GM18909 (cell line): Measurements from ENCODE around the gene PTP4A2.

Experiments used
- ATAC-seq: cut with Tn5 transposase; IDR thresholded peaks from one replicate; pipeline ENCODE4 v1.9.1; 2021; ENCODE audit warnings: mild to moderate bottlenecking; ENCODE audit not compliant: unreplicated experiment, poor library complexity

The PTP4A2 gene

DNA sequence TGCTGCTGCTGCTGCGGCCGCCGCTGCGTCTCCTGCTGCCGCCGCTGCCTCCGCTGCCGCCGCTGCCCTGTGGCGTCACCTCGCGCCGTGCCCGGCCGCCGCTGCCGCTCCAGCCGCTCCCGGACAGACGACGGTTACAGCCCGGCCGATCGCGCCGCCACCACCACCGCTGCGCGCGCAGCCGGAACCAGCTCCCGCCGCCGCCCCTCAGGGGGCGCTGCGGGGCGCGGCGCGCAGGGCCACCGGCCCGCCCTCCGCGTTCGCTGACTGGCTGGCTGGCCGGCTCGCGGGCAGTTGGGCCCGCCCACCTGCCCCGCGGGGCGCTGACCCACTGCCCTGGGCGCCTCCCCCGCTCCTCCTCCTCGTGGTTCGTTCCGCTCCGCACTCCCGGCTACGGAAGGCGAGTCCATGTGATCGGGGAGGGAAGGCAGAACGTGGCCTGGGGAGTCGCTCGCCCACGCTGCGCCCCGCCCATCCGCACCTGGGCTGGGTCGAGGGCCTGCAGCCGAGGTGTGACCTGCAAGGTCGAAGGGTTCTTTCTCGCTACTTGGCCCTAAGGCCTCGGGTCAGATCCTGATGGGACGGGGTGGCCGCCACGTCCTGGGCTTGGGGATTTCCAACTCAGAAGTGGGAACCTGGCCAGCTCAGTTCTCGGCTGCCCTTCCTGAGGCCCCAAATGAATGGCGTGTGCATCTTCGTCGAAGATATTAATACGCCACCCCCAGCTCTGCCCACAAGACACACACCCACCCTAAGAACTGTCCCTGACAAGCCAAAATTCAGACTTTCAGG is at the start of gene PTP4A2:
PTP4A2 (minus strand) TSS at position 185 of the 792 bp plus-strand sequence. CDS start 19,303 bp downstream, outside the sequence.
- ATAC-seq: peak; percentile 82

DNA sequence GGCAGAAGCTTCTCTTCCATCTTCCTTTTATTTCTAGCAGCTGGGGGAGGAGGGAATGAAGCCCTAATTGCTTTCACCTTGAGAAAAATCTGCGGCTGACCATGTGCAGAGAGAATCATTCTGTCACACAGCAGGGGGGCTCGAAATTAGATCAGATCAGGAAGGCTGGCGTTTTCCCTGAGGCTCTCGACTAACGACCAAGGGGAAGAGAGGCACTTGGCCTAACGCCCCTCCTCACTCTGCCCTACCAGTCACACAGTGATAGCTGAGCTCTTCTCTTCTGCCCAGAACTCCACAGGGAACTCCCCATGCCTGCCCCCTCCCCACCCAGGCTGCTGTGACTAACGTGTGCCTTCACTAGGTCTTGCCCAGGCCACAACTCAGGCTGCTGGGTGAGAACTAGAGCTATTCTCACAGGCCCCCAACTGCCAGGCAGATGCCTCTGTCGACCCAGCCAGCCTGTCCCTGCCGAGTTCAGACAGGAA is 49.0 kb upstream of the PTP4A2 start:
- ATAC-seq: no peak

DNA sequence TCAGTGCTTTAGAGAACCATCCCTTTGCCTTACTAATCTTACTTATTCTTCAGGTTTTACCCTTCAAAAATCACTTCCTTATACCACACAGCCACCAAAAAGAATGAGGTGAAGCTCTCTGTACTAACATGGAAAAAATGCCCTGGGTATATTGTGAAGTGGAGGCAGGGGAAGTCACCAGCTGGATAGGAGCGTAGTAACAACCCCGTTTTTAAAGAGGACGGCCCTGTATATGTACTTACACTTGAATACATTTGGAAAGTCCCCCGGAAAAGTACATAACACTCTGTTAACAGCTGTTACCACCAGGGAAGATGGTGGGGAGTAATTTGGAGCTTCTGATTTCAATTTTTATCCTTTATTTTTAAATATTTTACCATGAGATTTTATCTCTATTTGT is 47.3 kb upstream of the PTP4A2 start:
- ATAC-seq: no peak

DNA sequence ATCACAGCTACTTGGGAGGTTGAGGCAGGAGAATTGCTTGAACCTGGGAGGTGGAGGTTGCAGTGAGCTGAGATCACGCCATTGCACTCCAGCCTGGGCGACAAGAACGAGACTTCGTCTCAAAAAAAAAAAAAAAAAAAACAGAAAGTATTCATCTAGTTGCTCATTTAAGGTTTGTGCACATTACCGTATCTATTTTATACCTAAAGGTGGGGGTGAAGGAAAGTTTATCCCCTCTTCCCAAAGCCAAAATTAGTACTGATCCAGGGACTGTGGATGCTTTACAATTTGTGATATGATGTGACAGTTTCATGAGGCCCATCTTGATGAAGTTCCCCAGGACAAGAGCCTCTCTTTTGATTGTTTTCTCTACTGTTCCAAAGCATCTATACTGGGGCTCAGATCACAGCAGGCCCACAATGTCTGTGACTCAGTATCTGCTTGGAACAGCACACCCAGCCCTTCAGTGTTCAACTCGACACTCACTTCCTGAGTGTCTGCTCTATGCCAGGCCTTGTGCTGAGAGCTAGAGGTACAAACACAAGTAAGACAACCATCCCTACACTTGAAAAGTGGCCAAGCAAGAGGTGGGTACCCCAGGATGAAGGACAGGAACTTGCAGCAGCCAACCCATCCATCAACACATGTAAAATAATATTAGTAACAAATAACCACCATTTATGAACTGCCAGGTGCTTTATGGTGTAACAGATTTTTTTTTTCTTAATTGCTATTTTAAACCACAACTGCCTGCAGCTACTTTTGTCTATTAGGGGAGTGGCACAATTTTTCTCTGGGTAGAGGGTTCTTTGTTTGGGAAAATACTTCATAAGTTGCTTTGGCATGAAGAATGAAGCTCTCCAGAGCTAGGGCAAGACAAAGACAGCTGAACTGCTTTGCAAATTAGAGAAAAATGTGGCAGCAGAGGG is 46.5 kb upstream of the PTP4A2 start:
- no peak for ATAC-seq

DNA sequence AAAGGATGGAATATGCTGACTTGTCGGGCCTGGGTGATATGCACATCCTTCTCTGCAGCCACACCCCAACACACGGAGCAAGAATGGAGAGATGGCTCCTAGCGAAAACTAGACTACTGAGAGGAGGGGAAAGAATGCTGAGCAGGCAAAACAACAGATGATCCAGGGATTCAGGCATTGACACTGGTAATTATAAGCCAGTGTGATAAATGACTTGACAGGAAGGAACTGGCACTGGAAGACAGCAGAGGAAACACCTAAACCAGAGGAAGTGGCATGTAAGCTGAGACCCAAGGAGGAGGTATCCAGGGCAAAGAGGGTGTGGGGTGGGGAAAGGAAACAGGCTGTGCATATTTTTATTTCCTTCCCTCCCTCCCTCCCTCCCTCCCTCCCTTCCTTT is 43.8 kb upstream of the PTP4A2 start:
- ATAC-seq: no peak

DNA sequence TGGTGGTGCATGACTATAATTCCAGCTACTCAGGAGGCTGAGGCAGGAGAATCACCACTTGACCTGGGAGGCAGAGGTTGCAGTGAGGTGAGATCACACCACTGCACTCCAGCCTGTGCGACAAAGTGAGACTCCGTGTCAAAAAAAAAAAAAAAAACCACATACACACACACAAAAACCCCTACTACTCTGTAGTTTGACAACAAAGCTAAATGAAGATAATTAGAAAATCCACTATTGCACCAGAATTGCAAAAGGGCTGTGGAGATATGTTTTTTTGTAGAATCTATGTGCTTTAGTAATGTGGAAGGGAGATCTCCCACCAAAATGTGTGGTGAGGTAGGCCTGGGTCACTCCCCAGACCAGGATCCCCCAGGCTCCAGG is 43.3 kb upstream of the PTP4A2 start:
- no peak for ATAC-seq

DNA sequence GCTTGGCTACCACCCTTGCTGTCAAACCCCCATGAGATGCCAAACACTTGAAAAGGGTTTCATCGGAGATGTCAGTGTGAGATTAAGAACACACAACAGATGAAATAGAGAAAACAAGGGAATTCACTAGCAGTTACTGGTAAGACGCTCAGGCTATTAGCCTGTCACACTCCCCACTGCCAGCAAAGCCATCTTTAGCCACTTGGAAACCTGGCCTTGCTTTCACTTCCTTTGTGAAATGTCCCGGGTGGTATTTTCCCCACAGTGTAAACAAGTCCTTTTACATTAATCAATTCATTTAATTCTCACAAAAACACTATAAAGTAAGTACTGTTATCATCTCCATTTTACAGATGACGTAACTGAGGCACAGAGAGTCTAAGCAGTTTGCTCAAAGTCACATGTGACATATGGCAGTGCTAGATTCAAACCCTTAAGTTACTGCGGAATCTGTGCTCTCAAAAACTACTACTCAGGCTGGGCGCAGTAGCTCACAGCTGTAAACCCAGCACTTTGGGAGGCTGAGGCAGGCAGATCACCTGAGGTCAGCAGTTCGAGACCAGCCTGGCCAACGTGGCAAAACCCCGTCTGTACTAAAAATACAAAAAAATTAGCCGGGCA is 42.8 kb upstream of the PTP4A2 start:
- ATAC-seq: no peak

DNA sequence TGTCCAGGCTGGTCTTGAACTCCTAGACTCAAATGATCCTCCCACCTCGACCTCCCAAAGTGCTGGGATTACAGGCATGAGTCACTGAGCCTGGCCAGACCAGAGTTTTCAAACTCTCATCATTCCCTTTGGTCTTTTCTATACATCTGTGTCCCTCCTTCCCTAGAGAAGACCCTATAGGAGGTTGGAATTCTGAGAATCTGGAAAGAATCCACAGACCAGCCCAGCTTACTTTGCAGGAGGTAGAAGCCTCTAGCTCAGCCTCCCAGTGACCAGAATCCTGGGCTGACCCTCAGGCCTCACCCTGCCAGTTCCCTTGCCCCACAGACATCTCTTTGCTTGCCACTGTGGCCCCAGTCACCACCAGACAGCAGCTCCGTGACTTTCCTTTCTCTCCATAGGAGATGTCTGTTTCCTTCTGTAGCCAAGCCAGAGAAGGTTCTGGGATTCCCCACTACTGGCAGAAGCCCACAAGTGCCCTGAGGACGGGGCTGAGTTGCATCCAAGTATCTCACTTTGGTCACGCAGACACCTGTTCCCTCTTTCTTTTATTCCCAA is 40.8 kb upstream of the PTP4A2 start:
- ATAC-seq: no peak

DNA sequence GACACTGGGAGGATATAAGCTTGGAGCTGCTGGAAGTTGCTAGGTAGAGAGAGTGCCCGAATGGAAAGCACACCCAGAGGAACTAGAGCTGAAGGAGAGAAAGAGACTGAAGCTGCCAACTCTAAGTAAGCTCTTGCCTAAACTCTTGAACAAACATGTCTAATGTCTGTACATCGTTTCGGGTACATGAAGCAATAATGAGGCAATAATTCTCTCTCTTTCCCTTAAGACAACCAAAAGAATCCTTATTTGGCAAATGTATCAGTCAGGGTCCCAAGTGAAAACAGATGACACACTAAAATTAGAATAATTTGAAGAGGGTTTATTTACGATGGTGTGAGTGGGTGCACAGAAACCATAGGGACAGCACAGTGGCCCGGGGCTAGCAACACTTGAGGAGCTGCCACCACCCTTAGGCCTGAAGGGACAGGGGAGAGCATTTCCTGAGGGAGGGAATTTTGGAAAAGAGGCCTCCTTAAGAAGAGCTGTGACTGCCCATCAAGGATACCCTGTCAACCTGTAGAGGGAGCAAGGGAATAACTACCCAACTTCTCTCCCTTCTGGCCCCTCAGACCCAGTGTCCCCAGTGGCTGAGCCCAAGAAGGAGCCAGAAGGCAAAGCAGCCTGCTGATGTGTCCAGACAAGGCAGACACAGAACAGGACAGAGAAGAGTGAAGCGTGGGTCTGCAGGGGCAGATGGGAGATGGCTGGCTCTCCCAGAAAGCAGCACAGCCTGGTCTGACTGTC is 39.4 kb upstream of the PTP4A2 start:
- ATAC-seq: no peak

DNA sequence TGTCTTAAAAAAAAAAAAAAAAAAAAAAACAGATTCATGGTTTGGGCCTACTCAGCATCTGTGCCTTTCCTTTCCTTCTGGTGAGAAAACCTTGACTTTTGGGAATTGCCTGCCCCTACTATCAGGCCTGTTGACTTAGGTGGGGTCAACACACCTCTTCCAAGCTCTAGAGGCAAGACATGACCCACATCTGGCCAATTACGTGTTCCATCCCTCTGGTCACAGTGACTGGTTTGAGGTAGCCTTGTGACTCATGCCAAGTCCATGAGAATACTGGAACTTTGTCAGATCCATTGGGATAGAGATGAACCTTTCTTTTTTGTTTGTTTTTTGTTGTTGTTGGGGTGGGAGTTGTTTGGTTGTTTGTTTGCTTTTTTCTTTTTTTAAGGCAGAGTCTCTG is 38.2 kb upstream of the PTP4A2 start:
- ATAC-seq: no peak

DNA sequence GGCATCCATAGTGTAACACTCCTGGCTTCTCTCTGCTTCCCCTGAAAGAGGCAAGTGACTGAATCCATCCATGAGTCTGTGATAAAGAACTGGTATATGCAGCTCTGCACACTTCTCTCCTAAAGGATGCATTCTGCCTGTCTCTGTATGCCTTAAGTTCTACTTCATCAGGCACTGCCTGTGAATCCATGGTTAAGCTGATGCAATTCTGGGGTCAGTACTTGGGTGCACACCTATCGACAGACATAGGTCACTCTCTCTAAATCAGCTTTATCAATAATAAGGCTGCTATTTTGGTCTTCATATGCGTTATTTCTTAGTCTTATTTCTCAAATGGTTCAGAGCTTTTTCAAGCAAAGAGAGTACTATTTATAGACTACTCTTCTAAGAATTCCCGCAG is 32.7 kb upstream of the PTP4A2 start:
- ATAC-seq: no peak

DNA sequence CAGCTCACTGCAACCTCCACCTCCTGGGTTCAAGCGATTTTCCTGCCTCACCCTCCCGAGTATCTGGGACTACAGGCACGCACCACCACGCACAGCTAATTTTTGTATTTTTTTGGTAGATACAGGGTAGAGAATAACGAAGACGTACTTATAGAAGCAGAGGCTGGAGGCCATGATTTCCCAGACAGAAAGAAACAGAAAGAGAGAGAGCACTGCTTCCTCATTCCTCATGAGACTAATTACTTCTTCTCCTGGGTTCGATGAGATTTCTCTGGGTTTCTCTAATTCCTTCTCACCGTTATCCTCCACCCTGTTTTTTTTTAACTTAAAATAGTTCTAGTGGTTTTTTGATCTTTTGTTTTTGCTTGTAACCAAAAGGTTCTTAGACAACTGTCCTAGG is 23.4 kb upstream of the PTP4A2 start:
- no peak for ATAC-seq

DNA sequence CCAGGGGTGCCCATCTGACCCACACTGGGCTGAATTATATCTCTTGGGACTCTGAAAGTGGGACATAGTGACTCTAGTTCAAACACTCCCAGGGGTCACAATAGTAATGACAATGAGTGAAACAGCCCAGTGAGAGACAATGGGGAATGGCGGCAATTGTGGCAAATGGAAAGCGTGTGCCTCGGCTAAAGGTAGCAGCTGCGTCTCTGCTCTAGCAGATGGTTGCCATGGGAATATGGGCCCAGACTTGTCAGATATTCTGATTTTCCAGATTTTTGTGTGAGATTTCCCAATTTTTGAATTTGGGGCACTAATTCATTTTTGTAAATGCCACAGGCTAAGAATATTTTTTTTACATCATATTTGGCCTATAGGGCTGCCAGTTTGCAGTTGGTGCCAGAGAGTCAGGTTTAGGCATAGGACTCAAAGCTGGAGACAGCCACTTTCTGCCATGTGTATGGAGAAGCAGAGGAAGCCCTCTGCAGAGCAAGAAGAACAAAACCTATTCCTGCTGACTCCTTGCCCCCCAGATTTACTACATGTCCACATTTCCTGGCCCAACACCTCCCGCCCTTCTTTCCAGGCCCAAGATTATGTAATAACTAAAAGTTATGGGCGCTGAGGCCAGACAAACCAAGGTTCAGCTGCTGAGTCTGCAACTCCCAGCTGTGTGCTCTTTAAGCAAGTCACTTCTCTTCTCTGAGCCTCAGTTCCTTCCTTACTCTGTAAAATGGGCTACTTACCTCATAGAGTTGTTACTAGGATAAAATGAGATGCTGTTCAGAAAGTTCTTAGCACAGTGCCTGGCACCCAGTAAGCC is 21.6 kb upstream of the PTP4A2 start:
- no peak for ATAC-seq

DNA sequence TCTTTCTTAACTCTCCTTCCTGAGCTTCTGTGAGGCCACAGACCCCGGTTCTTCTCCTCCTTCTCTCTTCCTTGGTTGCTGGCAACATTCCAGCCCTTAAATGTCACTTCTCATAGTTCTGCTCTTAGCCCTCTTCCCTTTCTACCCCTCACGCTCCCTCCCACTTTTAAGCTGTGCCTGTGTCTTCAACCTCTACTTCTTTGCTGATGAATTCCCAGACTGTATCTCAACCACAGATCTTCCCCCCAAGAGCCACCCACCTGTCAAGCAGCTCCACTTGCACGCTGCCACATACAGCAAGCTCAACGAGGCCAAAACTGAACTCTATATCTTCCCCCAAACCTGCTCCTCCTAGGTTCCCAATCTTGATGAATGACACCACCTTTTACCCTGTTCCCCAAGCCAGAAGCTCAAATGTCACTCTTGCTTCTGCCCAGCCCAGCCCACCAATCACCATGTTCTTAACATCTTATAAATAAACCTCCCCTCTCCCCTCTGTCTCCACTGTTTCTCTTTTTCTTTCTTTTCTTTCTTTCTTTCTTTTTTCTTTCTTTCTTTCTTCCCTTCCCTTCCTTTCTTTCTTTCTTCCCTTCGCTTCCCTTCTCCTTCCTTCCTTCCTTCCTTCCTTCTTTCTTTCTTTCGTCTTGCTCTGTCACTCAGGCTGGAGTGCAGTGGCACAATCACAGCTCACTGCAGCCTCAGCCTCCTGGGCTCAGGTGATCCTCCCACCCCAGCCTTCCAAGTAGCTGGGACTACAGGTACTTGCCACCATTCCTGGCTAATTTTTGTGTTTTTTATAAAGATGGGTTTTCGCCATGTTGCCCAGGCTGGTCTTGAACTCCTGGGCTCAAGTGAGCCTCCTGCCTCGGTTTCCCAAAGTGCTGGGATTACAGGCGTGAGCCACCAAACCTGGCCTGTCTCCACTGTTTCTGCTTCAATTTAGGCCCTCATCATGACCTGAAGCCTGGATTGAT is 19.8 kb upstream of the PTP4A2 start:
- ATAC-seq: no peak

DNA sequence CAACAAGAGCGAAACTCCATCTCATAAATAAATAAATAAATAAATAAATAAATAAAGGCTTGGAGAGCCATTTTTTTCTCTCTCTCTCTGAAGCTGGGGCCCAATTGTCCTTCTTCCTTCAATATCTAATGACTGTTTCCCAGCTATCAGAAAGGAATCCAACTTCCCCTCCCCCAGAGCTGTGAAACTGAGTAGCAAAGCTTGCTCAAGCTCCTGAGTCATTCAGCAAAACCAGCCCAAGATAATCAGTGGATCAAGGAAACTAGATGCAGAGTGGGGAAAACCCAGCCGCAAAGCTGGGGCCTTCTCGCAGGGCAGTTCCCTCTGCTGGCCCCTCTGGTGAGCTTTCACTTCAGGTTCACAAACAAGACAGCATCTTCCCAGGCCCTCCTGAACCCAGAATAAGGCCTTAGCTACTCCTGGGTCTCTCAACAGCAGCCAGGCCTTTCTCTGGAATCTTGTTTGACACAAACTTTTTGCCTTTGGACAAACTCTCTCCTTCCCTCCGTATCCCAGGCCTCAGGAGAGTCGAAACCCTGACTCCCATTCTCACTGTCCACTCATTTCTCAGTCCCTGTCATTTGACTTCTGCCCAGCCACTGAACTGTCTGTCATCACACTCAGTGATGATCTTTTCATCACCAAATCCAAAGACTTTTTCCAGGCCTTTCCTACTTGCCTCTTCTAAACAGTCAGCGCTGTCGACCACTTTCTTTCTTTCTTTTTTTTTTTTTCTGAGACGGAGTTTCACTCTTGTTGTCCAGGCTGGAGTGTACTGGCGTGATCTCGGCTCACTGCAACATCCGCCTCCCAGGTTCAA is 18.0 kb upstream of the PTP4A2 start:
- ATAC-seq: peak; percentile 83

DNA sequence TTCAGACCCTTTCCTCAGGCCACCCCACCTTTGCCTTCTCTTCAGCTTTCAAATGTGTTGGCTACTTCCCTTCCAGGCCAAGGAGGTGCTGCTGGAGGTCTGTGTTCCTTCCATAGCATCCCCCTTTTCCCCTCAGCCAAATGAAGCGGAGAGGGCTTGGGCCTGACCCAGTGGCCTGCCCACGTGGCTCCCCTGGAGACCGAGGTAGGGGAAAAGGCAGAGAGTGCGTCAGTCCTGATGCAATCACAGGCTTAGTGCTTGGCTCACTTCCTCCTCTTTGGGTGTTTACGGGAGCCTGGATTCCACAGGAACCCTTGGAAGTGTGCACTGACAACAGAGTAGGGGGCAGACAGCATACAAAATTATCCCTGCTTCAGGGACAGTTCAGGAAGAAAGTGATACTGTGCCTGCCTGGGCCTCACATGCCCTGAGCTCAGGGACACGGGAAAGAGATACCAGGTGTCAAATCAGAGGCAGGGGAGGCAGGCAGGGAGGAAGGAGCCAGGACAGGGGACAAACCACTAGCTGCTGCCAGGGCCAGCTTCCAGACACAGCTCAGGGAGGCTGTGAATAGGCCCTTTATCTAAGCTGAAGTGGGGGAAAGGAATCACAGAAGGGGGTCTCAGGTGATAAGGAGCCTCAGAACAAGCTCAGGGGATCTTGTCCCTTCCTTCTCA is 16.6 kb upstream of the PTP4A2 start:
- no peak for ATAC-seq

DNA sequence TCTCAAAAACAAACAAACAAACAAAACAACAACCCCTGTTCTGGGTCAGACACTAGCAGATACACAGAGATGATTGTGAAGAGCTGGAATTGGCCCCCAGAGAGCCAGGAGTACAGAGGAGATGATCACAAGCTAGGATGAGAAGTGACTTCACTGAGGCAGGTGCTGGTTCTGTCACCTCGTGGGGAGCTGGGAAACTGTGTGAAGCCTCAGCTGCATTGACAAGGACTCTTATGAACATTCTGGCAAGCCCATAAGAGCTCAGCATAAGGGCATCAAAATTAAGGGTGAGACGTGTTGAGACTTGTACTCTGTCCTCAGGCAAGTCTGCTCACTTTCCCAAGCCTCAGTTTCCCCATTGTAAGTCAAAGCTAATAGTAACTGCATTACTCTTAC is 14.7 kb upstream of the PTP4A2 start:
- no peak for ATAC-seq
